AG04449 (cell line): ENCODE measurements around the gene DIP2B.

ENCODE experiments used
- CTCF ChIA-PET: fragments of 350-600 bp; formaldehyde crosslinking; extraction: SDS; loops from one replicate; lab custom pipeline; 2021; ENCODE audit warnings: antibody characterized with exemption; lab: Yijun Ruan, JAX
- POLR2A ChIA-PET: fragments of 400-600, 350-600 bp; formaldehyde crosslinking; extraction: SDS; loops from one replicate; lab custom pipeline; 2020; ENCODE audit warnings: antibody characterized with exemption, inconsistent platforms; lab: Yijun Ruan, JAX
- DNase-seq: peaks from one replicate; pipeline ENCODE4 v3.0.0-alpha.2; 2010; ENCODE audit warnings: low read depth, low spot score
- H3K4me3 ChIP-seq: 2 replicates; pipeline ENCODE4 v1.5.1; 2011; ENCODE audit warnings: low read depth, mild to moderate bottlenecking, control low read depth, low read length
- CTCF ChIP-seq: IDR thresholded peaks from one replicate; pipeline ENCODE4 v1.5.1; 2011; ENCODE audit warnings: mild to moderate bottlenecking, moderate library complexity, low read length, control low read depth, inconsistent platforms; ENCODE audit not compliant: insufficient read depth; ENCODE audit errors: missing control alignments

DIP2B gene

DNA sequence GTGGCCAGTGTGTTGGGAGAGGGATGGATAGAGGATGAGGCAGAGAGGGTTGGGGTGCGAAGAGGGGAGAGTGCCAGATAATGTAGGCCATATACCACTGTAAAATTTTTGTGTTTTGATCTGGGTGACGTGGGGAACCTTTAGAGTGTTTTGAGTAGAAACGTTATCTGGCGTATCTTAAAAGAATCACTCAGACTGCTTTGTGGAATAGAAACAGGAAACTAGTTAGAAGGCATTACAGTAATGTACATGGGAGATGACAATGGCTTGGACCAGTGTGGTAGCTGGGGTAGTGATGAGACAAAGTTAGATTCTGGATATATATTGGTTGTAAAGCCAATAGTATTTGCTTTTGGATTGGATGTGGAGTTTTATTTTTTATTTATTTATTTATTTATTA is 279.7 kb downstream of the DIP2B start:
- ChIA-PET CTCF (no interaction called here), POLR2A (no interaction called here)
- no peak overlapping the region for H3K4me3 ChIP-seq
- no peak for DNase-seq
- TF ChIP-seq CTCF = no peak

DNA sequence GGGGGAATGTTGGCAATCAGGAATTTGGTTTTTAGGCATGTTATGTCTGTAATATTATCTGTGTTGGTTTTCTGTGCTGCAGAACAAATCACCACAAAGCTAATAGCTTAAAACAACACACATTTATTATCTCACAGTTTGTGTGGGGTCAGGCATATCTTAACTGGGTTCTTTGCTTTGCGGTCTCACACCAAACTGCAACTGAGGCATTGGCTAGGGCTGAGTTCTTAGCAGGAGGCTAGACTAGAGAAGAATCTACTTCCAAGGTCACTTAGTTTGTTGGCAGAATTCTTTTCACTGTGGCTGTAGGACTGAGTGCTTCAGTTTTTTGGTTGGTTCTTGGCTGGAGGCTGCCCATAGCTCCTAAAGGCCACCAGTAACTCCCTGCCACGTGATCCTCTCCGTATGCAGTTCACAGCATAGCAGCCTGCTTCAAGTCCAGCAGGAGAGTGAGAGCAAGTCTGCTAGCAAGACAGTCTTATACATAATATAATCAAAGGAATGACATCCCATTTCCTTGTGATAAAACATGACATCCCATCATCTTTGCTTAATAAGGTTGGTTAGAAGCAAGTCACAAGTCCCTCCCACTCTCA is 280.7 kb downstream of the DIP2B start:
- DNase-seq = no peak
- no peak for TF ChIP-seq CTCF
- POLR2A ChIA-PET = interaction anchor here (1.6 kb wide), 1 partner anchor 22 kb away, joined by 4 read pairs; the partner anchor contains the start of gene ATF1
- CTCF ChIA-PET = interaction anchor here (1.3 to 3.5 kb wide), 2 partner anchors 10 to 20 kb away, joined by 4 to 18 read pairs; no protein-coding TSS in a partner anchor
- no peak overlapping the region for H3K4me3 ChIP-seq

DNA sequence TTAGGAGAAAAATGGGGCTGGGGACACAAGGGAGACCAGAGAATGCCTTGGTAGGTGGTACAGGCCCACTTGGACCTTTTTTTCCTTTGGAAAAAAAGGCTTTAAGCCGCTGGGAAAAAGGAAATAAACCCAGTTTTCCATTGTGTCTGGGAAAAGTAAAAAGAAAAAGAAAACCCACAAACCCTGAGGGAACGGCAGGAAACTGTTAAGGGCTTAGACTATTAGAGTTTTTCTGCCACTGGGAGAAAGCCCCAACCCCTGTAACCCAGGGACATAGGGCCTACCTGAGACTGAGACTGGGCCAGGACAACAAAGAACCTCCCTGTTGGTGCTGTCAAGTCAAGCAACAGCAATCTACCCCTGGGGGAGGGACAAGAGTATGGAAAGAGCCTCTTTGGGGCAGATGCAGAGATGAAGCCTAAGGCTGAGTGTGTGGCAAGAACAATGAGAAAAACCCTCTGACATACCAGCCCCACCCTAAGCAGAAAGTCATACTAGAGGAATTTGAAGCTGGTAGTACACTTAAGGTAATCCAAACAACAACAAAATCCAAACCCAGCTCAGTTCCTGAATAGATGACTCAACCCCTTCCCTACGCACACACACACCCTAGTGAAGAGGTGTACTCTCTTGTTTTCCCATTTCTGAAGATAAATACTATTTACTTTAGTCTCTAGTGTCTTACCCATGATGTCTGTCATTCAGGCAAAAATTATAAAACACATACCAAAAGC is 281.9 kb downstream of the DIP2B start:
- POLR2A ChIA-PET = interaction anchor here (0.7 to 1.6 kb wide), 3 partner anchors 23 to 199 kb away, joined by 3 to 4 read pairs (median 4); partner anchors contain the start of gene ATF1
- no peak overlapping the region for H3K4me3 ChIP-seq
- CTCF ChIA-PET = interaction anchor here (1.5 to 3.5 kb wide), 2 partner anchors 22 to 716 kb away, joined by 3 to 18 read pairs; no protein-coding TSS in a partner anchor
- peak; percentile 82 for DNase-seq
- no peak for TF ChIP-seq CTCF

DNA sequence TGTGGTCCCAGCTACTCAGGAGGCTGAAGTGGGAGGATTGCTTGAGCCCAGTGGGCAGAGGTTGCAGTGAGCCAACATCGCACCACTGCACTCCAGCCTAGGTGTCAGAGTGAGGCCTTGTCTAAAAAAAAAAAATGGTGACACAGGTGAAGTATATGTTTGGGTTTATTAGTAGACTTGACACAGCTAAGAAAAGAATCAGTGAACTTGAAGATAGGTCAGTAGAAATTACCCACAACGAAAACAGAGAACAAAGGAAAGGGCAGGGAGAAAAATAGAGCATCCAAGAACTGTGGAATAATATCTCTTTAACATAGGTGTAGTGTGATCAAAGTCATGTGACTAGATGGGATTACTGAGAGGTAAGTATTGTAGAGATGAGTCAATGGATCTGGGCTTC is 282.8 kb downstream of the DIP2B start:
- no peak for DNase-seq
- H3K4me3 ChIP-seq = no peak overlapping the region
- CTCF ChIA-PET = interaction anchor here (1.3 to 3.5 kb wide), 3 partner anchors 19 to 717 kb away, joined by 3 to 18 read pairs (median 3); no protein-coding TSS in a partner anchor
- no peak for TF ChIP-seq CTCF
- POLR2A ChIA-PET = interaction anchor here (0.9 to 2.3 kb wide), 2 partner anchors 23 to 198 kb away, joined by 4 to 7 read pairs; no protein-coding TSS in a partner anchor

DNA sequence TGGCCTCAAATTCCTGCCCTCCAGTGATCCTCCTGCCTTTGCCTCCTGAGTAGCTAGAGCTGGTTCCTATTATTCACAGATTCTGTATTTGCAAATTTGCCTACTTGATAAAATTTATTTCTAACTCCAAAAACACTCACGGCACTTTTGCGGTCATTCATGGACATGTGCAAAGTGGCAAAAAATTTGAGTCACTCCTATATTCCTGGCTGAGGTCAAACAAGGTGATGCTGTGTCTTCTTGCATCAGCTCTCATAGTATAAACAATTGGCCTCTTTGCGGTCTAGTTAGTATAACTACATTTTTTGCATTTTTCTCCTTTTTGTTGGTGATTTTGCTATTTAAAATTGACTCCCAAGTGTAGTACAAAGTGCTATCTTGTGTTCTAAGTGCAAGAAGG is 283.8 kb downstream of the DIP2B start:
- TF ChIP-seq CTCF = no peak
- no peak overlapping the region for H3K4me3 ChIP-seq
- ChIA-PET POLR2A (interaction anchor here (2.3 kb wide), 1 partner anchor 24 kb away, joined by 7 read pairs; no protein-coding TSS in a partner anchor), CTCF (interaction anchor here (1.3 to 3.5 kb wide), 2 partner anchors 20 to 23 kb away, joined by 3 to 18 read pairs; no protein-coding TSS in a partner anchor)
- peak; percentile 74 for DNase-seq

DNA sequence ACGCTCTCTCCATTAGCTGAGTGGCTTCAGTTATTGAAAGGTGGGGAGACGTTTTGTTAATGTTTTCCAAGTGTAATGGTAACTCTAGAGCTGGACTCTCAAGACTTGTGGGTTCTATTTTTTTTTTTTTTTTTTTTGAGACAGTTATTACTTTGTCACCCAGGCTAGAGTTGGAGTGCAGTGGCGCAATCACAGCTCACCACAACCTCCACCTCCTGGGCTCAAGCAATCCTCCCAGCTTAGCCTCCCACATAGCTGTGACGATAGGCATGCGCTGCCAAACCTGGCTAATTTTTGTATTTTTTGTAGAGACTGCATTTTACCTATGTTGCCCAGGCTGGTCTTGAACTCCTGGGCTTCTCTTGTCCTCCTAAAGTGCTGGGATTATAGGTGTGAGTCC is 285.3 kb downstream of the DIP2B start:
- CTCF ChIA-PET = interaction anchor here (1.0 to 1.5 kb wide), 2 partner anchors 15 to 25 kb away, joined by 3 read pairs; no protein-coding TSS in a partner anchor
- DNase-seq = no peak
- no peak for TF ChIP-seq CTCF
- POLR2A ChIA-PET = interaction anchor here (2.3 kb wide), 1 partner anchor 25 kb away, joined by 7 read pairs; no protein-coding TSS in a partner anchor
- H3K4me3 ChIP-seq = no peak overlapping the region
